CD4-positive, alpha-beta T cell (primary cell): ENCODE results near the gene UBTD2. TPM values are rescaled to one million over a fixed set of nuclear protein-coding genes. Genes with fewer than 3 reads are reported as not detected.

ENCODE experiments used
- ATAC-seq: fragments of 200-7000 bp; cut with Tn5 transposase; one replicate; pipeline ENCODE4 v1.10.0; 2022; ENCODE audit warnings: mild to moderate bottlenecking; ENCODE audit not compliant: poor library complexity
- CTCF ChIA-PET: fragments of 350-600 bp; sonication (Branson Sonifier 250); formaldehyde crosslinking; loops from one replicate; lab custom pipeline; 2021; ENCODE audit warnings: antibody characterized with exemption, inconsistent platforms; lab: Charles Lee
- POLR2A ChIA-PET: fragments of 350-600 bp; sonication (Branson Sonifier 250); formaldehyde crosslinking; loops from one replicate; lab custom pipeline; 2021; ENCODE audit warnings: antibody characterized with exemption, inconsistent platforms; lab: Charles Lee
- DNase-seq, 14 experiments: peaks; one replicate each; pipeline ENCODE4 v3.0.0-alpha.2; 2013 to 2020; ENCODE audit warnings: mixed read lengths in 2 of 14
- H3K27ac ChIP-seq, 2 donors: one replicate each; pipeline versions ENCODE4 v1.5.1 to v1.7.0; 2013; ENCODE audit warnings: low read length in 2 of 2, low read depth in 1 of 2, mild to moderate bottlenecking in 1 of 2
- H3K27me3 ChIP-seq, 2 experiments: 1 replicate in 1 of 2; 2 replicates in 1 of 2; pipeline versions ENCODE4 v1.6.1 to v1.7.0; 2013; ENCODE audit warnings: low read length in 2 of 2, control low read depth in 1 of 2, mild to moderate bottlenecking in 1 of 2, moderate library complexity in 1 of 2; ENCODE audit not compliant: insufficient read depth in 2 of 2, control insufficient read depth in 1 of 2
- H3K36me3 ChIP-seq: one replicate; pipeline ENCODE4 v1.6.1; 2013; ENCODE audit warnings: low read length, control low read depth; ENCODE audit not compliant: insufficient read depth
- H3K4me1 ChIP-seq: one replicate; pipeline ENCODE4 v1.6.1; 2013; ENCODE audit warnings: low read length, control low read depth; ENCODE audit not compliant: insufficient read depth
- H3K4me3 ChIP-seq: one replicate; pipeline ENCODE4 v1.5.1; 2013; ENCODE audit warnings: mild to moderate bottlenecking, low read length, moderate library complexity
- H3K9me3 ChIP-seq, 2 experiments: 1 replicate in 1 of 2; 2 replicates in 1 of 2; pipeline versions ENCODE4 v1.6.1 to v1.7.0; 2013; ENCODE audit warnings: low read length in 2 of 2, mild to moderate bottlenecking in 2 of 2, control low read depth in 1 of 2, moderate library complexity in 1 of 2; ENCODE audit not compliant: control insufficient read depth in 1 of 2, insufficient read depth in 1 of 2
- H3K27ac Mint-ChIP-seq: one replicate; pipeline ENCODE4 v1.8.0; 2020; ENCODE audit warnings: mixed read lengths
- H3K27me3 Mint-ChIP-seq: one replicate; pipeline ENCODE4 v1.8.0; 2021; ENCODE audit warnings: mixed read lengths
- H3K36me3 Mint-ChIP-seq: one replicate; pipeline ENCODE4 v1.8.0; 2021; ENCODE audit warnings: low read depth, mixed read lengths
- H3K4me1 Mint-ChIP-seq: one replicate; pipeline ENCODE4 v1.8.0; 2021; ENCODE audit warnings: low read depth, mixed read lengths
- H3K4me3 Mint-ChIP-seq: one replicate; pipeline ENCODE4 v1.8.0; 2020; ENCODE audit warnings: mild to moderate bottlenecking, mixed read lengths
- H3K9me3 Mint-ChIP-seq: one replicate; pipeline ENCODE4 v1.8.0; 2020; ENCODE audit warnings: mixed read lengths
- intact Hi-C, 2 experiments: fragments of 100-400 bp; cut with DNase I in 1 of 2; cut with micrococcal nuclease in 1 of 2; formaldehyde crosslinking; loops; one replicate each; pipeline versions ENCODE4 v1.15.1 to v1.9.0; 2023 to 2025; cut with DNase I, micrococcal nuclease
- total RNA-seq, 174 experiments: library from RNA in 2 of 174; stranded (reverse) in 2 of 174; gene quantifications; one replicate each; pipeline ENCODE4 v1.2.3 and lab custom pipeline; 2021 to 2026
- TF ChIP-seq, protein P1 (sequence below): fragments of 200-600 bp; IDR thresholded peaks from one replicate; pipeline ENCODE4 v1.8.0; 2022; ENCODE audit warnings: antibody characterized with exemption, mild to moderate bottlenecking

The UBTD2 gene
- total RNA-seq, 2 experiments from 2014 or later: 0.66 to 1.1 TPM

DNA sequence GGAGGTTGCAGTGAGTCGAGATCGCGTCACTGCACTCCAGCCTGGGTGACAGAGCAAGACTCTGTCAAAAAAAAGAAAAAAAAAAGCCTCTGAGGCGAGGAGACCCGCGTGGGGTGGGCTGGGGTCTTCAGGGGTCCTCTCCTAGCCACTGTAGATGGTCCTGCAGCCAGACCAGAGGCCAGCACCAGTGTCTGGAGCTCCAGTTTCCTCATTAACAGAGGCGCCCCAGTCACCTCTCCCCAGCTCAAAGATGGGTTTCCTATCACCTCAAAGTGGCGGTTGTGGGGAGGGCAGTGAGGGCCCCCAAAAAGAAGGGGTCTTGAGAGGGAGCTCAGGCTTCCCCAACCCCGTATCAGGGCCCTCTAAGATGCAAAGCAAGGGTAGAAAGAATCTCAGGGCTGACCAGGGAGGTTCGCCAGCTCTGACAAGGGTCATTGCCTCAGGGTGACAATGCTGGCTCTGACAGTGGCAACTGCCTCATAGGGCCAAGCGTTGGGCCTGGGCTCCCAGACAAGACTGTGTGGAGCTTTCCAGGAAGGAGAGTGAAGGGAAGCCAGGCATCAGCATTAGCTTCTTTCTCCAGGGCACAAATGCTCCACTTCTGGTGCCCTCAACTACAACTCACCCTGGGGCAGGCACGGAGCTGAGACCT is 110.5 kb downstream of the UBTD2 start:
- CTCF ChIA-PET: interaction anchor here (0.8 to 4.8 kb wide), 5 partner anchors 13 to 120 kb away, joined by 4 to 85 read pairs (median 5); partner anchors contain the start of gene STK10
- ATAC-seq (no peak), DNase-seq (no peak)
- TF ChIP-seq, protein P1, sequence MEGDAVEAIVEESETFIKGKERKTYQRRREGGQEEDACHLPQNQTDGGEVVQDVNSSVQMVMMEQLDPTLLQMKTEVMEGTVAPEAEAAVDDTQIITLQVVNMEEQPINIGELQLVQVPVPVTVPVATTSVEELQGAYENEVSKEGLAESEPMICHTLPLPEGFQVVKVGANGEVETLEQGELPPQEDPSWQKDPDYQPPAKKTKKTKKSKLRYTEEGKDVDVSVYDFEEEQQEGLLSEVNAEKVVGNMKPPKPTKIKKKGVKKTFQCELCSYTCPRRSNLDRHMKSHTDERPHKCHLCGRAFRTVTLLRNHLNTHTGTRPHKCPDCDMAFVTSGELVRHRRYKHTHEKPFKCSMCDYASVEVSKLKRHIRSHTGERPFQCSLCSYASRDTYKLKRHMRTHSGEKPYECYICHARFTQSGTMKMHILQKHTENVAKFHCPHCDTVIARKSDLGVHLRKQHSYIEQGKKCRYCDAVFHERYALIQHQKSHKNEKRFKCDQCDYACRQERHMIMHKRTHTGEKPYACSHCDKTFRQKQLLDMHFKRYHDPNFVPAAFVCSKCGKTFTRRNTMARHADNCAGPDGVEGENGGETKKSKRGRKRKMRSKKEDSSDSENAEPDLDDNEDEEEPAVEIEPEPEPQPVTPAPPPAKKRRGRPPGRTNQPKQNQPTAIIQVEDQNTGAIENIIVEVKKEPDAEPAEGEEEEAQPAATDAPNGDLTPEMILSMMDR: no peak
- intact Hi-C loops: loop anchor here in 1 of 2 experiments (10.0 kb wide), 1 partner anchor 592 kb away; no protein-coding TSS in a partner anchor
- H3K4me1 ChIP-seq: peaks cover 96% of the 10 kb centered on the region
- H3K36me3 Mint-ChIP-seq: peaks cover 54% of the 10 kb centered on the region
- H3K9me3 ChIP-seq: no peaks in the 10 kb centered on the region
- H3K27ac Mint-ChIP-seq: peak overlapping the region; percentile 98
- POLR2A ChIA-PET: interaction anchor here (1.0 to 10.4 kb wide), 15 partner anchors 9 to 167 kb away, joined by 3 to 592 read pairs (median 10); partner anchors contain the start of genes FBXW11 and STK10
- no peaks in the 10 kb centered on the region for H3K27me3 ChIP-seq
- H3K36me3 ChIP-seq: peaks cover 39% of the 10 kb centered on the region
- H3K4me3 ChIP-seq: peak overlapping the region; percentile 65
- peak overlapping the region; percentile 91 for H3K4me3 Mint-ChIP-seq
- peaks cover 95% of the 10 kb centered on the region for H3K4me1 Mint-ChIP-seq
- no peaks in the 10 kb centered on the region for H3K9me3 Mint-ChIP-seq
- H3K27ac ChIP-seq: peak overlapping the region; percentile 80 to 97
- H3K27me3 Mint-ChIP-seq: no peaks in the 10 kb centered on the region

DNA sequence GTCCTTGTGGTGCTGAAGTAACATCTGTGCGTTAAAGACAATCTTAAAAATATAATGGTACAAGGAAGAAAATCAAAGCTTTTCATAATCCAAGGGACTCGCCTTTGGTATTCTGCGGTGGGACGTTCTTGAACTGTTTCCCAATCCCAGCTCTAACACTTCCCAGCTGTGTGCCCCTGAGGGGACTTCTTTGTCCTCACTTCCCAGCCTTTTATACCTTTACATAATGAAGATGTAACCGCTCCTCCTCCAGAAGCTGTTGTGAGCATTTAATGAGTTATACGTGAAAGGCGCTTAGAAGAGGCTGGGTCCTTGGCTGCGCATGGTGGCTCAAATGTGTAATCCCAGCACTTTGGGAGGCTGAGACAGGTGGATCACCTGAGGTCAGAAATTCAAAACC is 112.4 kb downstream of the UBTD2 start:
- TF ChIP-seq, protein P1: no peak
- peaks cover 63% of the 10 kb centered on the region for H3K36me3 Mint-ChIP-seq
- Histone ChIP-seq H3K36me3 (peaks cover 44% of the 10 kb centered on the region), H3K9me3 (no peaks in the 10 kb centered on the region), H3K4me3 (no peak overlapping the region), H3K27ac (no peak overlapping the region), H3K4me1 (peaks cover 93% of the 10 kb centered on the region), H3K27me3 (no peaks in the 10 kb centered on the region)
- ChIA-PET POLR2A (interaction anchor here (1.3 to 10.4 kb wide), 2 partner anchors 10 to 16 kb away, joined by 4 to 592 read pairs; partner anchors contain the start of gene STK10), CTCF (interaction anchor here (0.6 kb wide), 1 partner anchor 11 kb away, joined by 4 read pairs; no protein-coding TSS in a partner anchor)
- H3K27me3 Mint-ChIP-seq: no peaks in the 10 kb centered on the region
- no peaks in the 10 kb centered on the region for H3K9me3 Mint-ChIP-seq
- H3K27ac Mint-ChIP-seq: peak overlapping the region; percentile 98
- DNase-seq (no peak), ATAC-seq (no peak)
- intact Hi-C loops: loop anchor here in 1 of 2 experiments (10.0 kb wide), 1 partner anchor 594 kb away; no protein-coding TSS in a partner anchor
- H3K4me1 Mint-ChIP-seq: peaks cover 96% of the 10 kb centered on the region
- H3K4me3 Mint-ChIP-seq: peak overlapping the region; percentile 50

DNA sequence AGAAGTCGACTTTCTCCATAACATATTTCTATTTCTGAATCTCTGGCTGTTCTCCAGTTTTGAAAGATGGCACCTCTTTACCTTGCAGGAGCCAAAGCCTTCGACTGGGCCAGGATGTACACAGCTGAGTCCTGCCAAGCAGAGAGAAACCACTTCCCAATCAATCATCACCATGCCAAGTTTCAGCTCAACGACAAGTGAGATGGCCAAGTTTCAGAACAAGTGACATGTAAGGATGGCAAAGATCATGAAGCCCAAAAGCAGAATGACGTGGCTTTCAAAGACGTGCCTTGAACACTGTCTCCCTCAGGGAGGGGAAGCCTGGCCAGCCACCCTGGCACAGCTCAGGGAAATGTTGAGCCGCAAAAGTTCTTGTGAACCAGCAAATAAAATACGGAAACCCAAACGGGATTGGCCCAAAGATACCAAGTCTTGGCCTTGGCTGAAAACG is 113.3 kb downstream of the UBTD2 start:
- intact Hi-C loops: loop anchor here in 1 of 2 experiments (10.0 kb wide), 1 partner anchor 595 kb away; no protein-coding TSS in a partner anchor
- Mint-ChIP-seq H3K4me3 (peak overlapping the region; percentile 12), H3K27me3 (no peaks in the 10 kb centered on the region), H3K9me3 (no peaks in the 10 kb centered on the region), H3K27ac (peak overlapping the region; percentile 98), H3K4me1 (peaks cover 88% of the 10 kb centered on the region), H3K36me3 (peaks cover 60% of the 10 kb centered on the region)
- Histone ChIP-seq H3K36me3 (peaks cover 52% of the 10 kb centered on the region), H3K27me3 (no peaks in the 10 kb centered on the region), H3K4me3 (no peak overlapping the region), H3K4me1 (peaks cover 91% of the 10 kb centered on the region), H3K27ac (peak overlapping the region; percentile 32 to 39), H3K9me3 (no peaks in the 10 kb centered on the region)
- DNase-seq (peak in 1 of 14 experiments; percentile 21), ATAC-seq (no peak)
- POLR2A ChIA-PET: interaction anchor here (0.8 to 3.8 kb wide), 7 partner anchors 9 to 163 kb away, joined by 3 to 32 read pairs (median 3); partner anchors contain the start of genes FBXW11 and STK10
- TF ChIP-seq, protein P1: no peak
- CTCF ChIA-PET: no interaction called here
